ENCODE measurements around the gene NINJ2.

NINJ2 gene

DNA sequence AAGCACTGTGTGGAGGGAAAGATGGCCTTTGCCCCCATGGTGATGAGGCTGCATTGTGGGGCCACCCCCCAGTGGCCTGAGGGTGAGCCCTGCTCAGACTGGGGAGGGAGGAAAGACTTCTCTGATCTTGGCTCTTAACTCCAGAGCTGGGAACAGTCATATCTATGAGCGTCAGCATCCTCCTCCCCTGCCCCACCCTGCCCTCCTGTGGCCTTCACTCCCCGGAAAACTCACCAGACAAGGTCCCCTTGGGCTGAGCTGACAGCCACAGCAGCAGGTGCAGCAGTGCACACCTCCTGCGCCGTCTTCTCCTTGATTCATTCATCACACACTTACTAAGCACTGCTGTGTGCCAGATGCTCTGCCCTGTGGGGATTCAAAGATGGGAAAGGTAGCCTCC, 104.7 kb downstream of the NINJ2 start:
- TF ChIP-seq, protein P1, sequence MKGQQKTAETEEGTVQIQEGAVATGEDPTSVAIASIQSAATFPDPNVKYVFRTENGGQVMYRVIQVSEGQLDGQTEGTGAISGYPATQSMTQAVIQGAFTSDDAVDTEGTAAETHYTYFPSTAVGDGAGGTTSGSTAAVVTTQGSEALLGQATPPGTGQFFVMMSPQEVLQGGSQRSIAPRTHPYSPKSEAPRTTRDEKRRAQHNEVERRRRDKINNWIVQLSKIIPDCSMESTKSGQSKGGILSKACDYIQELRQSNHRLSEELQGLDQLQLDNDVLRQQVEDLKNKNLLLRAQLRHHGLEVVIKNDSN (IDR thresholded peaks at IDR 0.05) = no peak
- no peak for TF ChIP-seq EGR1 (IDR thresholded peaks at IDR 0.05)
- TF ChIP-seq NFIC (IDR thresholded peaks at IDR 0.05) = no peak
- TF ChIP-seq, protein P2, sequence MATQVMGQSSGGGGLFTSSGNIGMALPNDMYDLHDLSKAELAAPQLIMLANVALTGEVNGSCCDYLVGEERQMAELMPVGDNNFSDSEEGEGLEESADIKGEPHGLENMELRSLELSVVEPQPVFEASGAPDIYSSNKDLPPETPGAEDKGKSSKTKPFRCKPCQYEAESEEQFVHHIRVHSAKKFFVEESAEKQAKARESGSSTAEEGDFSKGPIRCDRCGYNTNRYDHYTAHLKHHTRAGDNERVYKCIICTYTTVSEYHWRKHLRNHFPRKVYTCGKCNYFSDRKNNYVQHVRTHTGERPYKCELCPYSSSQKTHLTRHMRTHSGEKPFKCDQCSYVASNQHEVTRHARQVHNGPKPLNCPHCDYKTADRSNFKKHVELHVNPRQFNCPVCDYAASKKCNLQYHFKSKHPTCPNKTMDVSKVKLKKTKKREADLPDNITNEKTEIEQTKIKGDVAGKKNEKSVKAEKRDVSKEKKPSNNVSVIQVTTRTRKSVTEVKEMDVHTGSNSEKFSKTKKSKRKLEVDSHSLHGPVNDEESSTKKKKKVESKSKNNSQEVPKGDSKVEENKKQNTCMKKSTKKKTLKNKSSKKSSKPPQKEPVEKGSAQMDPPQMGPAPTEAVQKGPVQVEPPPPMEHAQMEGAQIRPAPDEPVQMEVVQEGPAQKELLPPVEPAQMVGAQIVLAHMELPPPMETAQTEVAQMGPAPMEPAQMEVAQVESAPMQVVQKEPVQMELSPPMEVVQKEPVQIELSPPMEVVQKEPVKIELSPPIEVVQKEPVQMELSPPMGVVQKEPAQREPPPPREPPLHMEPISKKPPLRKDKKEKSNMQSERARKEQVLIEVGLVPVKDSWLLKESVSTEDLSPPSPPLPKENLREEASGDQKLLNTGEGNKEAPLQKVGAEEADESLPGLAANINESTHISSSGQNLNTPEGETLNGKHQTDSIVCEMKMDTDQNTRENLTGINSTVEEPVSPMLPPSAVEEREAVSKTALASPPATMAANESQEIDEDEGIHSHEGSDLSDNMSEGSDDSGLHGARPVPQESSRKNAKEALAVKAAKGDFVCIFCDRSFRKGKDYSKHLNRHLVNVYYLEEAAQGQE (IDR thresholded peaks at IDR 0.05; ENCODE audit: low read depth) = no peak
- no peak for TF ChIP-seq YY1 (IDR thresholded peaks at IDR 0.05; ENCODE audit: low read depth)
- TF ChIP-seq, protein P3, sequence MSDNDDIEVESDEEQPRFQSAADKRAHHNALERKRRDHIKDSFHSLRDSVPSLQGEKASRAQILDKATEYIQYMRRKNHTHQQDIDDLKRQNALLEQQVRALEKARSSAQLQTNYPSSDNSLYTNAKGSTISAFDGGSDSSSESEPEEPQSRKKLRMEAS (IDR thresholded peaks at IDR 0.05) = no peak
- no peak for TF ChIP-seq CREB1 (IDR thresholded peaks at IDR 0.05; ENCODE audit: low read depth)
- no peak for TF ChIP-seq TAF1 (IDR thresholded peaks at IDR 0.05; ENCODE audit: low read depth)

DNA sequence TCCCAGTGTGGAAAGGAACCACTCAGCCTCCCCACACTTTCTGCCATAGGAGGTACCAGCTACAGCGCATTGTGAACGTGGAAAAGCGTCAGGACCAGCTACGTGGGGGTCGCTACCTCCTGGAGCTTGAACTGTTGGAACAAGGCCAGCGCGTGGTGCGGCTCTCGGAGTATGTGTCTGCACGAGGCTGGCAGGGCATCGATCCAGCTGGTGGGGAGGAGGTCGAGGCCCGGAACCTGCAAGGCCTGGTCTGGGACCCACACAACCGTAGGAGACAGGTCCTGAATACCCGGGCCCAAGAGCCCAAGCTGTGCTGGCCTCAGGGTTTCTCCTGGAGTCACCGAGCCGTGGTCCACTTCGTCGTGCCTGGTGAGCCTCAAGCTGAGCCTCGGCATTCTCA, 106.7 kb downstream of the NINJ2 start:
- TF ChIP-seq CREB1 (IDR thresholded peaks at IDR 0.05; ENCODE audit: low read depth) = no peak
- TF ChIP-seq, protein P1 (IDR thresholded peaks at IDR 0.05) = no peak
- TF ChIP-seq, protein P2 (IDR thresholded peaks at IDR 0.05; ENCODE audit: low read depth) = no peak
- TF ChIP-seq FOXM1 (IDR thresholded peaks at IDR 0.05; ENCODE audit: borderline replicate concordance, low read depth) = no peak
- no peak for TF ChIP-seq EP300 (IDR thresholded peaks at IDR 0.05; ENCODE audit: borderline replicate concordance)
- TF ChIP-seq NFIC (IDR thresholded peaks at IDR 0.05) = no peak

DNA sequence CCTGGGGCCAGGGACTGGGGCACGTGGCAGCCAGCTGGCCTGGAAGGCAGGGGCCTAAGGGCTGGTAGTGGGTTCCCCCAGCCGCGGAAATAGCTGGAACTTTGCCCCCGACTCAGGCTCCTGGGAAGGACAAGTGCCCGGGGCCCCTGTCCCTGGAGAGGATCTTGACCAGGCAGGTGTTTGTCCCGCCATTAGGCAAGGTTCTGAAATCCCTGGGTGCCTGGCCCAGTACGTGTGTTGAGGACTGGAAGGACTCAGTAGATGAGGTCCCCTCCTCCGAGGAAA, 109.3 kb downstream of the NINJ2 start:
- TF ChIP-seq NFIC (IDR thresholded peaks at IDR 0.05) = no peak
- TF ChIP-seq EGR1 (IDR thresholded peaks at IDR 0.05) = no peak
- TF ChIP-seq CREB1 (IDR thresholded peaks at IDR 0.05; ENCODE audit: low read depth) = no peak
- TF ChIP-seq CEBPB (IDR thresholded peaks at IDR 0.05) = no peak
- TF ChIP-seq, protein P1 (IDR thresholded peaks at IDR 0.05) = no peak
- no peak for TF ChIP-seq TAF1 (IDR thresholded peaks at IDR 0.05; ENCODE audit: low read depth)
- no peak for TF ChIP-seq TCF12 (IDR thresholded peaks at IDR 0.05; ENCODE audit: low read depth)
- TF ChIP-seq TEAD4 (IDR thresholded peaks at IDR 0.05) = no peak
- no peak for TF ChIP-seq ZBTB7A (IDR thresholded peaks at IDR 0.05; ENCODE audit: low read depth)
- TF ChIP-seq EP300 (IDR thresholded peaks at IDR 0.05; ENCODE audit: borderline replicate concordance) = no peak
- TF ChIP-seq, protein P2 (IDR thresholded peaks at IDR 0.05; ENCODE audit: low read depth) = no peak
- TF ChIP-seq FOXM1 (IDR thresholded peaks at IDR 0.05; ENCODE audit: borderline replicate concordance, low read depth) = no peak
- TF ChIP-seq, protein P3 (IDR thresholded peaks at IDR 0.05) = no peak
- TF ChIP-seq RAD21 (IDR thresholded peaks at IDR 0.05; ENCODE audit: low read depth) = no peak
- TF ChIP-seq YY1 (IDR thresholded peaks at IDR 0.05; ENCODE audit: low read depth) = no peak

DNA sequence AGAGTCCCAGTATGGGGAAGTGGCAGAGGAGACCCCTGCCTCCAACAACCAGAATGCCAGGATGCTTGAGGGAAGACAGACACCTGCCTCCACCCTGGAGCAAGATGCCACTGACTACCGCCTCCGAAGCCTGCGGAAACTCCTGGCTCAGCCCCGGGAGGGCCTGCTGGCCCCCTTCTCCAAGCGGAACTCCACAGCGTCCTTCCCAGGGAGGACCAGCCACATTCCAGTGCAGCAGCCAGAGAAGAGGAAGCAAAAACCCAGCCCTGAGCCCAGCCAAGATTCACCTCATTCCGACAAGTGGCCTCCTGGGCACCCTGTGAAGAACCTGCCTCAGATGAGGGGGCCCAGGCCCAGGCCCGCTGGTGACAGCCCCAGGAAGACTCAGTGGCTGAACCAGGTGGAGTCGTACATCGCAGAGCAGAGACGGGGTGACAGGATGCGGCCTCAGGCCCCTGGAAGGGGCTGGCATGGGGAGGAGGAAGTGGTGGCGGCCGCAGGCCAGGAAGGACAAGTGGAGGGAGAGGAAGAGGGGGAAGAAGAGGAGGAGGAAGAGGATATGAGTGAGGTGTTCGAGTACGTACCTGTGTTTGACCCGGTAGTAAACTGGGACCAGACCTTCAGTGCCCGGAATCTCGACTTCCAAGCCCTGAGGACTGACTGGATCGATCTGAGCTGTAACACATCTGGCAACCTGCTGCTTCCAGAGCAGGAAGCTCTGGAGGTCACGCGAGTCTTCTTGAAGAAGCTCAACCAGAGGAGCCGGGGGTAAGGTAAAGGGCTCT, 109.8 kb downstream of the NINJ2 start:
- TF ChIP-seq CEBPB (IDR thresholded peaks at IDR 0.05) (no peak), RAD21 (IDR thresholded peaks at IDR 0.05; ENCODE audit: low read depth) (no peak), NFIC (IDR thresholded peaks at IDR 0.05) (no peak), TCF12 (IDR thresholded peaks at IDR 0.05; ENCODE audit: low read depth) (no peak), CREB1 (IDR thresholded peaks at IDR 0.05; ENCODE audit: low read depth) (no peak), TEAD4 (IDR thresholded peaks at IDR 0.05) (no peak), YY1 (IDR thresholded peaks at IDR 0.05; ENCODE audit: low read depth) (no peak), EP300 (IDR thresholded peaks at IDR 0.05; ENCODE audit: borderline replicate concordance) (no peak), EGR1 (IDR thresholded peaks at IDR 0.05) (no peak)
- TF ChIP-seq, protein P2 (IDR thresholded peaks at IDR 0.05; ENCODE audit: low read depth) = no peak
- TF ChIP-seq, protein P1 (IDR thresholded peaks at IDR 0.05) = no peak

Data from Ishikawa (cell line).